Thoracic aorta (tissue), 2 donors: ENCODE measurements around the gene ZG16B. TPM values are rescaled to one million over a fixed set of nuclear protein-coding genes. Genes with fewer than 3 reads are reported as not detected.

Experiments used
- ATAC-seq: fragments of 150-250 bp; one replicate; pipeline ENCODE4 v1.8.0; 2017; ENCODE audit warnings: low read depth; ENCODE audit not compliant: insufficient number of reproducible peaks, low FRiP score
- DNase-seq: peaks from one replicate; pipeline ENCODE4 v3.0.0-alpha.2; 2020; ENCODE audit warnings: low spot score
- H3K27ac ChIP-seq, 2 donors: fragments of 200-600 bp; sonication (generic); 1 replicate in 1 of 2; 2 replicates in 1 of 2; pipeline ENCODE4 v1.5.1; 2016; ENCODE audit warnings: mild to moderate bottlenecking in 2 of 2, moderate library complexity in 2 of 2
- H3K27me3 ChIP-seq: fragments of 200-600 bp; sonication (generic); replicated peaks from 2 replicates; pipeline ENCODE4 v1.6.0; 2016; ENCODE audit warnings: mild to moderate bottlenecking; ENCODE audit not compliant: insufficient read depth
- H3K36me3 ChIP-seq: fragments of 200-600 bp; sonication (generic); one replicate; pipeline ENCODE4 v1.5.1; 2016
- H3K4me1 ChIP-seq, 2 donors: fragments of 200-600 bp; sonication (generic); 1 replicate in 1 of 2; 2 replicates in 1 of 2; pipeline versions ENCODE4 v1.5.1 to v1.6.0; 2016; ENCODE audit warnings: low read depth in 2 of 2, mild to moderate bottlenecking in 1 of 2; ENCODE audit not compliant: control insufficient read depth in 1 of 2
- H3K4me3 ChIP-seq: fragments of 200-600 bp; sonication (generic); 2 replicates; pipeline ENCODE4 v1.5.1; 2016; ENCODE audit warnings: mild to moderate bottlenecking
- H3K9me3 ChIP-seq: fragments of 200-600 bp; sonication (generic); 2 replicates; pipeline ENCODE4 v1.5.1; 2016
- total RNA-seq, 2 donors: library from RNA; depleted of rRNA; stranded (reverse); fragments of >200 nt; gene quantifications; one replicate each; pipeline versions ENCODE4 v1.1.0 to v1.2.3, GENCODE V29; 2016
- TF ChIP-seq, protein P1 (sequence below): fragments of 200-600 bp; sonication (generic); IDR thresholded peaks from one replicate; pipeline ENCODE4 v1.5.1; 2019; ENCODE audit warnings: antibody characterized with exemption

ZG16B gene
- total RNA-seq, 2 donors from 2014 or later = not detected

DNA sequence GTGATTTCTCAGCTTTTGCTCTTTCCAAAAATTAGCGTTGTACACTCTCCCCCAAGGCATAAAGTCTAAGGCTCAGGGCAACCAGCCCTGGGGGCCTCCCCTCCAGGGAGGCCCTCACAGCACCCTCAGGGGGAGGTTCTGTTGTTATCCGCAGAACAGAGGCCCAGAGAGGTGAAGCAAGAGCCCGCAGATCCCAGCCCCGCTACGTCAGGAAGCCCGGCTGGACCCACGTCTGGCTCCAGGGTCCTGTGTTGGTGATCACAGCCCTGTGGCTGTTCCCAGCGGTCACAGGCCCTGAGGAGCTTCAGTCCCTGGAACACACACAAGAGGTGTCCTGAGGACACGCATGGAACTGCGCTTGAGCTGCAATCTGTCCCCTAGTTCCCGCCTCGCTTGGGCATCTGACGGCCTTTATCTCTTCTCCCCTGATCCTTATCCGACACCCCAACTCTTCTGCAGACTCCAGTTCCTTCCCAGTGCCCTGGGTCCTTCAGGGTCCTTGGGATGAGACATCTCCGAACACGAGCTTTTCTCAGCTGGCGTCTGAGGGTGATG, 1.1 kb upstream of the ZG16B start:
- ATAC-seq = no peak
- H3K4me1 ChIP-seq = no peaks in the 10 kb centered on the region

GRCh38 chr16:2830355-2830695, 222 bp downstream of the ZG16B start:
- Histone ChIP-seq H3K4me3 (no peak overlapping the region), H3K36me3 (no peaks in the 10 kb centered on the region), H3K27ac (no peak overlapping the region), H3K4me1 (peaks cover 0 to 1% of the 10 kb centered on the region in 2 donors), H3K9me3 (no peaks in the 10 kb centered on the region), H3K27me3 (no peaks in the 10 kb centered on the region)
- TF ChIP-seq, protein P1, sequence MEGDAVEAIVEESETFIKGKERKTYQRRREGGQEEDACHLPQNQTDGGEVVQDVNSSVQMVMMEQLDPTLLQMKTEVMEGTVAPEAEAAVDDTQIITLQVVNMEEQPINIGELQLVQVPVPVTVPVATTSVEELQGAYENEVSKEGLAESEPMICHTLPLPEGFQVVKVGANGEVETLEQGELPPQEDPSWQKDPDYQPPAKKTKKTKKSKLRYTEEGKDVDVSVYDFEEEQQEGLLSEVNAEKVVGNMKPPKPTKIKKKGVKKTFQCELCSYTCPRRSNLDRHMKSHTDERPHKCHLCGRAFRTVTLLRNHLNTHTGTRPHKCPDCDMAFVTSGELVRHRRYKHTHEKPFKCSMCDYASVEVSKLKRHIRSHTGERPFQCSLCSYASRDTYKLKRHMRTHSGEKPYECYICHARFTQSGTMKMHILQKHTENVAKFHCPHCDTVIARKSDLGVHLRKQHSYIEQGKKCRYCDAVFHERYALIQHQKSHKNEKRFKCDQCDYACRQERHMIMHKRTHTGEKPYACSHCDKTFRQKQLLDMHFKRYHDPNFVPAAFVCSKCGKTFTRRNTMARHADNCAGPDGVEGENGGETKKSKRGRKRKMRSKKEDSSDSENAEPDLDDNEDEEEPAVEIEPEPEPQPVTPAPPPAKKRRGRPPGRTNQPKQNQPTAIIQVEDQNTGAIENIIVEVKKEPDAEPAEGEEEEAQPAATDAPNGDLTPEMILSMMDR = no peak
- DNase-seq (no peak), ATAC-seq (no peak)

More for the DNA sequence above, 1.1 kb upstream of the ZG16B start:
- Histone ChIP-seq H3K36me3 (no peaks in the 10 kb centered on the region), H3K9me3 (no peaks in the 10 kb centered on the region), H3K27ac (no peak overlapping the region), H3K4me3 (no peak overlapping the region), H3K27me3 (no peaks in the 10 kb centered on the region)
- DNase-seq = no peak
- TF ChIP-seq, protein P1 = no peak

DNA sequence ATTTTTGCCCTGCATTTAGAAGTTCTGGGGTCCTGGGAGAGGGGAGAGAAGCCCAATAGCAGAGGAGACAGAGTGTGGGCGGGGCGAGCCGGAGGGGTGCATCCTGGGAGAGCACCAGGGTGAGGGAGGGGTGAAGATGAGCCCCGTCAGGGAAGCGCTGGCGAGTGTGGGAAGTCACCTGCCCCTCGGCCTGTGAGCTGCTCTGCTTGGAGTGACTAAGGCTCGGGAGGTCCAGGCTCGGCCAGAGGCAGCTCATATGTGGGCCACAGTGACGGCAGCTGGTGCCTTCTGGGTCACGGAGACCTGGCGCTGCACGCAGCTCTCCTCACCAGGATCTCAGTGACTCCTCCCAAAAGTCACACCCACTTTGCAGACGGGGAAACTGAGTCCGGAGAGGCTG, 1.1 kb downstream of the ZG16B start:
- no peaks in the 10 kb centered on the region for H3K36me3 ChIP-seq
- no peaks in the 10 kb centered on the region for H3K9me3 ChIP-seq
- ATAC-seq = no peak
- H3K4me3 ChIP-seq = no peak overlapping the region
- H3K27me3 ChIP-seq = no peaks in the 10 kb centered on the region
- TF ChIP-seq, protein P1 = no peak
- no peak for DNase-seq
- peaks cover 0 to 6% of the 10 kb centered on the region in 2 donors for H3K4me1 ChIP-seq
- H3K27ac ChIP-seq = no peak overlapping the region

GRCh38 chr16:2833776-2834175, 3.7 kb downstream of the ZG16B start:
- TF ChIP-seq, protein P1 = no peak
- Histone ChIP-seq H3K36me3 (no peaks in the 10 kb centered on the region), H3K27ac (no peak overlapping the region), H3K4me1 (peaks cover 0 to 6% of the 10 kb centered on the region in 2 donors), H3K9me3 (no peaks in the 10 kb centered on the region), H3K27me3 (no peaks in the 10 kb centered on the region), H3K4me3 (no peak overlapping the region)
- DNase-seq (no peak), ATAC-seq (no peak)

DNA sequence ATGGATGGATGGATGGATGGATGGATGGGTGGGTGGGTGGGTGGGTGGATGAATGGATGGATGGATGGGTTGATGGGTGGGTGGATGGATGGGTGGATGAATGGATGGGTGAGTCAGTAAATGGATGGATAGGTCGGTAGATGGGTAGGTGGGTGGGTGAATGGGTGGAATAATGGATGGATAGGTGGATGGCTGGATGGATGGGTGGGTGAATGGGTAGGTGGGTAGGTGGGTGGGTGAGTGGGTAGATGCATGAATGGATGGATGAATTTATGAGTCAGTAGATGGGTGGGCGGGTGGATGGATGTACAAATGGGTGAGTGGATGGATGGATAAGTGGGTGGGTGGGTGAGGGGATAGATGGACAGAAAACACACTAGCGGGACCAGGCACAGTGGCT, 4.9 kb downstream of the ZG16B start:
- TF ChIP-seq, protein P1 = no peak
- ATAC-seq (no peak), DNase-seq (no peak)
- H3K4me1 ChIP-seq = peaks cover 0 to 6% of the 10 kb centered on the region in 2 donors
- H3K36me3 ChIP-seq = no peaks in the 10 kb centered on the region
- H3K27me3 ChIP-seq = no peaks in the 10 kb centered on the region
- H3K9me3 ChIP-seq = no peaks in the 10 kb centered on the region
- H3K27ac ChIP-seq = peak overlapping the region in 1 of 2 donors; percentile 44
- H3K4me3 ChIP-seq = no peak overlapping the region
